Limb (tissue), 2 donors: ENCODE results near the gene PSMD5.
A peak's percentile ranks its signal among the peaks of the same experiment; 100 is the strongest.

Source experiments
- DNase-seq, 2 donors: peaks; one replicate each; pipeline ENCODE4 v3.0.0-alpha.2; 2016; ENCODE audit errors: extremely low spot score in 2 of 2

PSMD5 gene

DNA sequence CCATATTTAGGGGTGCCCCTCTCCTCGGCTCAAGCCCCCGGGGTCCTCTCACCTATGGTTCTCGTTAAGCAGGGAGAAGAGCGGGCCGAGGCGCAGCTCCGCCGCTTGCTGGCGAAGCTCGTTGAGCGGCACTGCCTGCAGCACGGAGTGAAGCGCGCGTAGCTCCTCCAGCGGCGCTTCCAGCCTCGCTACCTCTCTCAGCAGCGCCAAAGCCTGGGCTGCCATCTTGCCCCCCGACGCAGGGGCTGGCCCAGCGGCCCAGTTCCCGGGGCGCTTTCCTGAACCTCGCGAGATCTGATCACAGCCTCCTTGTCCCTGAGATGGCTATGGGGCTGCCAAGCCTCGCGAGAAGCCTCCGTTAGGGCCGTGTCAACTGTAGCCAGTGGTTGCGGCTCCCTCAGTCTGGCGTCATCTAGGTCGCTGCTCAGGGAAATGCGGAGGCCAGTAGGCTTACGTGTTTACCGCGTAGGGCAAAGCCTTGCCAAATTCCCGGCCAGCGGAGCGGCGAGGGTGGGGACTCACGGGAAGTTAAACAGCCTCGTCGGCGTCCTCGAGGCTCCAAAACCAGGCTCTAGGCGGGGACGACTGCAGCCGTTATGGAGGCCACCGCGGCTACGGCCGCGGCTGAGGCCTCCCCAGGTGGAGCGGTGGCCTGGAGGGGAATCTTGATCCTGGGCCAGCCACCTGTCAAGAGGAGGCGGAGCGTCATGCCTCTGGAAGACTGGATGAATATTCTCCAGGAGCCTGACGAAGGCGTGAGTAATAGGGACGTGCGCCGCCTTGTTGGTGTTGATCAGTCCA, at the start of gene PSMD5:
PSMD5 (minus strand) TSS at position 238 of the 801 bp plus-strand sequence; CDS start at position 225, 13 bp downstream.
- DNase-seq: peak; percentile 95 to 97

DNA sequence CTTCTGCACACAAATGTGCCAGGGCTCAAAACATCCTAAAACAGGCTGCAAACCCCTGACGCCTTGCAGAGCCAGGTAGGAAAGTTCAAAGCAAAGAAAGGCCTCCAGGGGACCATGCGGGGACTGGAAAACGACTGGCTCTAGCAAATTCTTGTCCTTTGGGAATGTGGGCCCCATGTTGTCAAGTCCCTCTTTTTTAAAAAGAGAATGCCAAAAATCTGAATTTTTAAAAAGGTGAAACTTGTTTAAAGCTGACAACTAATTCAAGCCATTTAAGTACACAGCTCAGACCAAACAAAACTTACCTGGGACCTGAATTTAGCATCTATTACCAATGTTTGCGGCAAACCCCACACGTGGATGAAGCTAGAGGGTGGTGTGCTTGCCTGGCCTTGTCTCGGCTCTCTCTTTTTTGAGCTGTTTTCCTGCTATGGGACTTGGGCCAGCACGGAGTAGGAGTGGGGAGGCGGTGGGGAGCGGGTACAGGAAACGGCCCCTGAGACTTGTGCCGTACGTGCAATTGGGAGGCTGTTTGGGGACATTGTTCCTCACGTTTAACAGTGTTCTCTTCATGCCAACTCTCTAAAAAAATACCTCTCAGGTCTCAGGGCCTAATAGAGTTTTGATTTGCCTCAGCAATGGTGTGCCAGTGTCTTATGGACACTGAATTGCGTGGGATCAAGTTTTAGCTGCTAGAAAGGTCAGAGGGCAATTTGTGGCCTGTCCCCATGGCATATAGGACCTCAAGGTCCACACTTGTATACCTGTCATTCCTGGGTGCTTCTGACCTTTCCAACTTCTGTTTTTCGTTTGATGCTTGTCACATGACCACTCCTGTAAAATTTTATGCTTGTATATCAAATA, 49.4 kb upstream of the PSMD5 start:
- DNase-seq: peak in 1 of 2 donors; percentile 67

DNA sequence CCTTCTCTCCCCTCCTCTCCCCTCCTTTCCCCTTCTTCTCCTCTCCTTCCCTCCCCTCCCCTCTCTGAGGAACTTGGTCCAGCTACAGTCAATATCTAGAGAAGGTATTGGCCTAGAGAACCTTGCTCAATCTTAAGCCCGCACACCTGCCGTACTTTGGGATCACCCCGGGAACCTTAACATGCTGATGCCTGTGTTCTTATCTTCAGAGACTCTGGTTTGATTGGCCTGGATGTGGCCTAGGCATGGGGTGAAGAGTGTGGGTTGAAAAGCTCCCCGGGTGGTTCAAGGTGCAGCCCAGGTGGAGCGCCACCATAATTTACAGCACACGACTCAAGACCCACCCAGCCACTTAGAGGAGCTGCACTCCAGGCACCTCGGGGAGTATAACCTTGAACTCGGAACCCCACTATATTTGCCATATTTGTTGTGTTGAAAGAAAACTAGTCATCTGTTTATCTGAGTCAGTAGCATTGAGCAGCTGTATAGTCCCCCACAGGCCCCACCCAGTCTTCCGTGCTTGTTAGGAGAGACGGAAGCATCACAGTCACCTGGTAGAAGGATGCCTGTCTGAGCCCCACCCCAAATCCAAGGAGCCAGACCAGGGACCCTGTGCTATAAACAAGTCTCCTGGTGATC, 48.6 kb upstream of the PSMD5 start:
- no peak for DNase-seq

DNA sequence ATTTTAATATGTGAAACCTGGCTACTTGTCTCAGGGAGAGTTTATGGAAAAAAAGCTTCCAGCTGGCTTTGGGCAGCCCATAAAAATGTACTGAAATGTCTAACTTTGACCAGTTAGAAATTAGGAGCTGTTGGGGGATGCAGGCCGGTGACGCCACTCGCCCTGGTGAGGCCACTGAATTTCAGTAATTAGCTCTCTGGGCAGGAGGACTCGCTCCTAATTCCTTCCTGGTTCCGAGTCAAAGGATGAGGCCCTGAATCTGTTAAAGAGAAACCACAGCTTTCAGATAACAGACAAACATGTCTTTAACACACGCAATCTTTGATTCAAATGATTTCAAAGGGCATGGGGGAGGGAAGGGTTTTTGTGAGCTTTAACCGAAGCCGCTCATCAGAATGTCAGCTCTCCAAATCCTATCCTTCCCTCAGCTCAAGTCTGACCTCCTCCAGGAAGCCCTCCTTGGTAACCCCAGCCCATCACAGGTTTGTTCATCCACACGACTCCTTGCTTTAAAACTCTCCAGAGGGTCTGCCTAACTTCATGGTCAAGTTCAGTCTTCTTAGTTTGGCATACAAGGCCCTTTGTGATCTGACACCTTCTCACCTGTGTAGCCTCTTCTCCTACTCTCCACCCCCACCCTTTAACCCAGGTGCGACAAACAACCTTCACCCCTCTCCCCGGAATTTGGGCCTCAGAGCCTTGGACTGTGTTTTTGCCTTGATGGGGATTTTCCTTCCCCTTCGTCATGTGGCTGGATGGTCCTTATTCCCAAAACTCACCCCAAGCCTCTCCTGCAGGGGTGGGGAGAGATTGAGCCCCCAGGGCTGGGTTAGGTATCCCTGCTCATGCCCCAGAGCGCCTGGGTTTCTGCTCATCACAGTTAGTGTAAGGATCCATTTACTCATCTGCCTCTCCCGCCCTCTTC, 47.9 kb upstream of the PSMD5 start:
- no peak for DNase-seq

DNA sequence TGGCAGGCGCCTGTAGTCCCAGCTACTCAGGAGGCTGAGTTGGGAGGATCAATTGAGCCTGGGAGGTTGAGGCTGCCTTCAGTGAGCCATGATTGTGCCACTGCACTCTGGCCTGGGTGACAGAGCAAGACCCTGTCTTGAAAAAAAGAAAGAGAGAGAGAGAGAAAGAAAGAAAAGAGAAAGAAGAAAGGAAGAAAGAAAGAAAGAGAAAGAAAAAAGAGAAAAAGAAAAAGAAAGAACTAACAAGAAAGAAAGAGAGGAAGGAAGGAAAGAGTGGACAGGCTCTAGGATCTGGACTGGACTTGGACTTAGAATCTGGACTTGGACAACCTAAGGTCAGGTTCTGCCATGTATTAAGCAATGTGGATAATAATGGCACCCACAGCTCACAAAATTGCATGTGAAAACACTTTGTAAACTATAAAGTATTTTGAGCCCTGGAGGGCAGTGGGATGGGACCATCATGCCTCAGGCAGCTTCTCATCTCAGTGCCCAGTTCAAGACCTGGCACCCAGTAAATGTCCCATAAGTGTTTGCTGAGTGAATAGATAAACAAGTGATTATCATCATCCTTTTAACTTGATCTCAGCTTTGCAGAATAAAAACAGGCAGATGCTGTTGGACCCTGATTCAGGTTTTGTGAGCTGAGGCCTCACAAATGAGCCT, 47.0 kb upstream of the PSMD5 start:
- no peak for DNase-seq

DNA sequence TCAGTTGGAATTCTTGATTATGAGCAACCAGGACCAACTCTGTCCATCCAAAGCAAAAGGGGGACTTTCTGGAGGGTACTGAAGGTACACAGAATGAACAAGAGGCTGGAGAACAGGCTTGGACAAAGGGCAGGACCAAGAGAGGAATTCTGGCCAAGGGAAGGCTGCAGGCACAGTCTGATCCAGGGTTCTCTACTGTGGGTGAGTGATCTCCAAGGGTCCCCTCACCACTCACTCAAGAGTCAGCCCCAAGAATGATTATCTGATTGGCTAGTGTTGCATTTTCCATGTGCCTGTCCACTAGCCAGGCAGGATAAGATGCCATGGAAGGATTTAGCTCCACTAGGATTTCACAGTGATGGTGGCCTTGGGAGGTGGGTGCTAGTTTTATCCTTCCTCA, 45.9 kb upstream of the PSMD5 start:
- DNase-seq: no peak

DNA sequence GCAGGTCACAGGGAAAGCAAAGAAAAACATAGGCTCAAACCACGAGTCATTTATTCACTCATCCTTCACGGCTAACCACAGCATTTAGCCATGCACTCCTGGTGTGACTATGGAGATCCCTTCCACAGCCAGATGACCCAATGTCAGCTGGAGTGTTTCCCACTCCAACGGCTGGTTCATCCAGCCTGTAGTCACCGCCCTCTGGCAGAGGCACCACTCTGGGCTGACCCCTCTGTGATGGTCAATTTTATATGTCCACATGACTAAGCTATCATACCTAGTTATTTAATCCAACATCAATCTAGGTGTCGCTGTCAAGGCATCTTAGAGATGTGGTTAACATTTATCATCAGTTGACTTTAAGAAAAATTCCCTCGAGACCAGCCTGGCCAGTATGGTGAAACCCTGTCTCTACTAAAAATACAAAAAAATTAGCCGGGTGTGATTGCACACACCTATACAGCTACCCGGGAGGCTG, 43.8 kb upstream of the PSMD5 start:
- DNase-seq: no peak

DNA sequence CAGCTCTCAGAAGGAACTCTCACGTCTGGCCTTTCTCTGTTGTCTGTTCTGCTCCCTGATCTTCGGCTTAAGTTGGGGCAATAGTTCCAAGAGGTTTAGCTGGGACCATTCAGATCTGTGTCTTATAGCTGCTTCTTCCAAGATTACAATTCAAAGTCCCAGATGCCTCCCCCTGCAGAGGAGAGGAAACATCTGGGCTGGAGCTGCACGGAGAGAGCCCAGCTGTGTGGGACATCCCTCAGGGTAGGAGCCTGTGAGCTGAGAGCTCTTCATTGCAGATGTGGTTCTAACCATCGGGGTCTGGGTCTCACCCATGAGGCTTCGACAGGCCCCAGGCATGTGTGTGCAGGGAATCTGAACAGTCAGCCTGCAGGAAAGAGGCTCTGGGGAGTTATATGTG, 43.2 kb upstream of the PSMD5 start:
- peak in 1 of 2 donors; percentile 35 for DNase-seq

DNA sequence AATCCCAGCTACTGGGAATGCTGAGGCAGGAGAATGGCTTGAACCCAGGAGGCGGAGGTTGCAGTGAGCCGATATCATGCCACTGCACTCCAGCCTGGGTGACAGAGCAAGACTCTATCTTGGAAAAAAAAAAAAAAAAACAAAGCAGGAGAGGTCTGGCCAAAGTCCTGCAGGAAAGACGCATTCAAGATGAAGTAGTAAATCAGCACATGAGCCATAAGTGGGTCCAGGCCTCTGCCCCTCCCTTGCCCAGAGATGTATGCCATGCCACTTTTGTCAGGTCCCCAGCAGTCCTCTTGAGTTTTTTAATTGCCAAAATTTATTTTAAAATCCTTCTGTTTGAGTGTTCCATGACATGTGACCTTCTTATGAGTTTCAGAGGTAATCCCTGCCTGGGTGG, 42.7 kb upstream of the PSMD5 start:
- no peak for DNase-seq

DNA sequence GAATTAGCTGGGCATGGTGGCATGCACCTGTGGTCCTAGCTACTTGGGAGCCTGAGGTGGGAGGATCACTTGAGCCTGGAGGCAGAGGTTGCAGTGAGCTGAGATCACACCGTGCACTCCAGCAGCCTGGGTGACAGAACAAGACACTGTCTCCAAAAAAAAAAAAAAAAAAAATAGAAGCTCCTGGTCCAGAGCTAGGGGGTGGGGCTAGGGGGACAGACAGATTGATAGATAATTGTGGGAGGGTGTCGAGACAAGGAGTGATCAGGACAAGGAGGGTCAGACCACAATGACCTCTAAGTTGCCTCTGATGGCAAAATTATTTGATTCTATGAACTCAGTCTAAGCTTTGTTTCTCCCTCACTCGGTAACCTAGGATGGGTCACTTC, 40.9 kb upstream of the PSMD5 start:
- DNase-seq: no peak

DNA sequence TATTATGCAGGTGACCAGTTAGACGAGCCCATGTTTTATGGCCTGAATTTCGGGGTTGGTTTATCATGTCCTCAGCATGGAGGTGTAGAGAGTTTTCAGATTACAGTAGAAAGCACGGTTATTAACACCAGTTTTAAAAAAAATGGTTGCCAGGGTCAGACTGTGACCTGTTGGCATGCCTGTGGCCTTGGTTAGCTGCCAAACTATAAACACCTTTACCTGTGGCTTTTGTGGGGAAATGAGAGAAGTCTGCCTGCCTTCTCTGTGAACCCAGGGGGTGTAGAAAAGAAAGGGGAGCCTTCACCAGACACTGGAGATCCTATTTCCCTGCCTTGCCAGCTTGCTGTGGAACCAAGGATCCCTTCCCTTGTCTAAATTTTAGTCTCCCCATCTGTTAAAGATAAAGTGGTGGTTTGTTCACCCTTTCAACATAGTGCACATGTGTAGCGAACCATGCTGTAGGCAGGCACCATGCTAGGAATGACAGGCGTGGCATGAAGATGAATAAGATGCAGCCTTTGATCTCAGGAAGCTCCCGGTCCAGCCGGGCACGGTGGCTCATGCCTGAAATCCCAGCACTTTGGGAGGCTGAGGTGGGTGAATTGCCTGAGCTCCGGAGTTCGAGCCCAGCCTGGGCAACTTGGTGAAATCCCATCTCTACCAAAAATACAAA, 40.3 kb upstream of the PSMD5 start:
- no peak for DNase-seq

DNA sequence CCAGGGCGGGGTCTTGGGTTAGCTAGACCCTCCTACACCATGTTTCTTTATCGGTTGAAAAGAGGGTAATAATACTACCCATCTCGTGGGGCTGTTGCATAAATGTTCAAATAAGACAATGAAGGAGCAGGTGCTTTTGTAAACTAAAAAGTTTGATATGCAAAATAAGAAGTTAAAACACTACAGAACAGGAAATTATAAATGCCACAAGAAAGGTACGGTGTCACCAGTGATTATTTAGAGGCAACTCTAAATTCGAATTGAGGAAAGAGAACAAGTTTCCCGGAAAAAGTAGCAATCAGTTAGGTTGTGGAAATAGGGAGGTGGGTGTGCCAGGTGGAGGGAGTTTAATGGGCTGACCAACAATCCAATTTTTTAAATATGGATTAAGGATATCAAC, 36.7 kb upstream of the PSMD5 start:
- no peak for DNase-seq

DNA sequence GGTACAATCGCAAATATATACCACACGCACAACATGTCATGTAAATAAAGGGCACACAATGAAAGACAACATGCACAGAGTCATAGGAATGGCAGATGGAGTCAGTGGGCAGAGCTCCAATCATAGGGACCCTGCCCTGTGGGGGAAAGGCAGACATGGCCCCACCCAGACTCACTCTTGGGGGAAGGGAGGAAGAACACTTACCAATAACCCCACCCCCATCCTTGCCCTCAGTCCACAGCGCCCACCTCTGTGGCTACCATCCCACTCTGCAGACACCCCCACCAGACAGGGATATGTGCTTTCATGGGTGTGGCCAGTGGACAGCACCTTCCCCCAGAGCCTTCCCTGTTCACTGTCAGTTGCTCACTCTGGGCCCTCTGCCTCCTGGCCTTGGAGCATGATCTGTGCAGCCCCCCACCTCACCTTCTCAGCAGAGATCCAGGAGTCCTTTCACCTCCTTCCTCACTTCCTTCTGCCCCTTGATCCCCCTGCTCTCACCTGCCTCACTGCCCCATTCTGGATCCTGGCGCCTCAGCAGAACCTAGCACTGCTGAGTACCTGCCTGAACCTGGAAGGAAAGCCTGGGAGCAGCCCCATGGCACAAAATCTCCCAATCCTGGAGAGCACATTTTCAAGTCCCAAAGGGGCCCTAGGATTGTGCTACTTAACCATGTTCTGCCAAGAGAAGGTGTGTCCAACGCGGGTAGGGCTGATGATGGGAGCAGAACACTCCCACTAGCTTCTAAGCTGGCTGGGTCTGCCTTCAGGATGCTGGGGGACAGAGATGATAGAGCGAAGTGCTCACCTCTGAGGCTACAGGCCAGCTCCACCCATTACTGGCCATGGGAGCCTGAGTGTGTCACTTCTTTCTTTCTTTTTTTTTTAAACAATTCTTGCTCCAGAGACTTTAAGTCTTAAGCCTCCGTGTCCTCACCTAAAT, 35.7 kb upstream of the PSMD5 start:
- peak in 1 of 2 donors; percentile 34 for DNase-seq

DNA sequence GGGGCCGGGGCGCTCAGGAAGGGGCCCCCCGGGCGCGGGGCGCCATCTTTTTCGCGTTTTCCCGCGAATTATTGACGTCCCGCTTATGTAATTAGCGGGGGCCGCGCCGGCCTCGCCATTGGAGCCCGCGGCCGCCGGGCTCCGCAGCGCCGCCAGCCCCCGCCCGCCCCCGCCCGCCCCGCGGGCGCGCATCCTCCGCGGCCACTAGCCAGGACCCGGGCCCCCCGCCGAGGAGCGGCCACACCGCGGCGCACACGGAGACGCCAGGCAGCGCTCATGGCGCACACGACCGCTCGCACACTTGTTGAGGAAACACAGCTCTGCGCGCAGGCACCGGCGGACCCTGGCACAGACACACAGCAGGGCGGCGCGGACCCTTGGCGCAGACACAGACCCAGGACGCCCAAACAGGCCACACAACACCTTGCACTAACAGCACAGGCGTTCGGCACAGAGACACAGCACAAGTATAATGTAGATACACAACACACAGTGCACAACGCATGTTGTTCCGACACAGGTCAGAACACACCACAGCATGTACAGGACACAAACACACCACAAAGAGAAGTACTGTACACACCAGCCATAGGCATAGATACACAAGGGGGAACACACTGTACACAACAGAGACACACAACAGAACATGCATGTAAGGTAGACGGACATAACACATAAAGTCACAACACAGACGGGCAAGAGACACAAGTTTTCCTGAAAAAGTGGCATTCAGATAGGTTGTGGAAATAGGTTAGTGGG, 34.7 kb upstream of the PSMD5 start:
- DNase-seq: peak; percentile 60 to 80

DNA sequence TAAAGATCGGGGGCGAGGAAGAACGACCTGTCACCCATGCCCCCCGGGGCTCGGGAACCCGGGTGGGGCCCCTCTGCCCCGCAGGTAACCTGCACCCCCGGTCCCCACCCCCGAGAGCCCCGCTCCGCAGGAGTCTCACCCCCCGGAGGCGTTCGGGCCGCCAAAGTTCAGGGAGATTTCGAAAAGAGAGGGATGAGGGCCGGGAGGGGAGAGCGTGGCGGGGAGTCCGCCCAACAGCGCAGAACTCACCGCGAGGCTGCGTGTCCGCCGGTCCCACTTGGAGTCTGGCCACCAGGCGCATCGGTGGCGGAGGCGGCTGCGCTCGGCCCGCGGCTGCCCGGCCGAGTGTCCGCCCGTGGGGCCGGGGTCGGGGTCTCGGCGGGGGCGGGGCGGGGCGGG, 34.1 kb upstream of the PSMD5 start, which contains the start of gene PHF19:
PHF19 (minus strand) TSS at position 347 of the 399 bp plus-strand sequence. CDS start 2,447 bp downstream, outside the sequence.
- no peak for DNase-seq

DNA sequence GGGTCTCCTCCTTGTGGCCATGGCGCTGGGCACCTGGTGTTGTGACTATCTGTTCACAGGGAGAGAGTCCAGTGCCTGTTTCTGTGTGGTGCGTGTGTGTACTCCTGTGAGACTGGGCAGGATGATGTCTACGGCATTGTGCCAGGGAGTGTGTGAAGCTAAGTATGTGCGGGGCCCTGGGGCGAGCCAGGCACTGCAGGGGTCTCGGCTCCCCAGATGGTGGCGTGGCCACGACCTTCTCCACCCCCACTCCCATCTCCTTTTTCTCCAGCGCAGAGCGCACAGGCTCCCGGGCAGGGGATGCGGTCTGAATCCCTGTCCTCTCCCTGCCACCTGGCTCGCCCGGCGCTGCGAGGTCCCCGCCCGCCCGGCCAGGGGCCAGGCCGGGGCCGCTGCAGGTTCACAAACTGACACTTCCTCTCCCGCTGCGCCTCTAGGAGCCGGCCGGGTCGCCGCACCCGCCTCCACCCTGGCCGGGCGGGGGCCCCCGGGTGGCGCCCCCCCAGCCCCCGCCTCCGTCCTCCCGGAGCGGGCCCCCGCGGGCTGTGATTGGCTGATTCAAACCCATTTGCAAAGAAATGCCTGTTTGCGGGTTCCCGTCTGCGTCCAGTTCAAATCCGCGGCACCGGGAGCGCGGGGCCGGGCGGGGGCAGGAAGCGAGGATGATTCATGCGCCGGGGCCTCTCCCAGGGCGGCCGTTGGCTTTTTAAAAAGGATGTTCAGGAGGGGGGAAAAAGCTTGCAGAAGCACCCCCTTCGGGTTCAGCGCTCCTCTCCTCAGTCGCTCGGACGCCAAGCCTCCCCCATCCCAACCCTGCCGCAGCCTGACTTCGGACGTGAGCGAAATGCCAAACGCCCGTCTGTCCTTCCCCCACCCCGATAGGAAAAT, 33.5 kb upstream of the PSMD5 start:
- peak; percentile 80 to 86 for DNase-seq

DNA sequence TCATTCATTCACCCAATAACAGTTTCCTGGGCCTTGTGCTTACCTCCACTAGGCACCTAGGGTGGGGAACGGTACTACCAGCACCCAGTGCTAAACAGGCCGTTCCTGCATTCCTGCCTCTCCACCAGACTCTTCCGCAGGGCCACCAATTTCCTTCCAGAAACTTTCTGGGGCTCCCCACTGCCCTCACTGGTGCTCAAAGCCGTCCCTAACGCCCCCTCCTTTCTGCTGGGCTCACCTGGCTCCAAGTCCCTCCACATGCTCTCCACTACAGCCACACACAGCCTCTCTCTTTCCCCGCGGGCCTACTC, 32.9 kb upstream of the PSMD5 start:
- no peak for DNase-seq
